Raji (cell line): Measurements from ENCODE around the gene RPS8.
A peak's percentile ranks its signal among the peaks of the same experiment; 100 is the strongest.

Experiments used
- POLR2A ChIP-seq: IDR thresholded peaks from 2 replicates; pipeline ENCODE4 v1.6.1; 2011; ENCODE audit warnings: low read depth, low read length, control low read depth; ENCODE audit not compliant: insufficient read depth

The RPS8 gene

GRCh38 chr1:44790968-44791801 is 15.8 kb downstream of the RPS8 start:
- TF ChIP-seq POLR2A: no peak

GRCh38 chr1:44792736-44793502 is 17.6 kb downstream of the RPS8 start:
- no peak for TF ChIP-seq POLR2A

DNA sequence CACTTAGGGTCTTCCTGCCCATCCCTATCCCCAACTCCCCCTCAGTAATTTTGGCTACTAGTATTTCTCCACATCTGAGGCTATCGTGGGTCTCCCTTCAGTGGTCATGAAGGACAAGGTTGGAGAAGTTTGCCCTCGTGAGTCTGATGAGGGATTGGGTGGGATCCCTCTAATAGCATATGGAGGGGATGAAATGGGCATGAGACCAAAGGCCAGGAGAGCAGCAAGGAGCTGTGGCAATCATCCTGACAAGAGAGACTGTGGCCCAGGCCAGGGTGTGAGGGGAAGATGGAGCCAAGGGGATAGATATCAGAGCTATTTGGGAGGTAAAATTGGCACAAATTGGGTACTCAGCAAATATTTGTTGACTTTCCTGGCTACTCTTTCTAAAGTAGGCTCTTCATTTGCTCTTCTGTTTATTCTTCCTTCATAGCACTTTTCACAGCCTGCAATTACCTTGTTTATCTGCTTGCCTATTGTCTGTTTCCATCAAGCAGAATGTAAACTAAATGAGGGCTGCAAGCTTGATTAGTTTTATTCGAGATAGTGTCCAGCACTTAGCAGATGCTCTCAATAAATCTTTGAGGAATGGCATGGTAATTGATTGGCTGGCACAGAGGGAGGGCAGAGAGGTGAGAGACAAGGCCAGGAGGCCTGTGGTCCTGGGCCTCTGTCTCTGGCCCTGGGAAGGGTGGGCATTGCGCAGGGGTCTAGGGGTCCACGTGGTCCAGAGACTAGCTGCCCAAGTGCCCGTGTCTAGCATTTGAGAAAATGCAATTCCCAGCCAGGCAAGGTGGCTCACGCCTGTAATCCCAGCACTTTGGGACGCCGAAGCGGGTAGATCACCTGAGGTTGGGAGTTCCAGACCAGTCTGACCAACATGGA is 23.4 kb downstream of the RPS8 start:
- TF ChIP-seq POLR2A: no peak

DNA sequence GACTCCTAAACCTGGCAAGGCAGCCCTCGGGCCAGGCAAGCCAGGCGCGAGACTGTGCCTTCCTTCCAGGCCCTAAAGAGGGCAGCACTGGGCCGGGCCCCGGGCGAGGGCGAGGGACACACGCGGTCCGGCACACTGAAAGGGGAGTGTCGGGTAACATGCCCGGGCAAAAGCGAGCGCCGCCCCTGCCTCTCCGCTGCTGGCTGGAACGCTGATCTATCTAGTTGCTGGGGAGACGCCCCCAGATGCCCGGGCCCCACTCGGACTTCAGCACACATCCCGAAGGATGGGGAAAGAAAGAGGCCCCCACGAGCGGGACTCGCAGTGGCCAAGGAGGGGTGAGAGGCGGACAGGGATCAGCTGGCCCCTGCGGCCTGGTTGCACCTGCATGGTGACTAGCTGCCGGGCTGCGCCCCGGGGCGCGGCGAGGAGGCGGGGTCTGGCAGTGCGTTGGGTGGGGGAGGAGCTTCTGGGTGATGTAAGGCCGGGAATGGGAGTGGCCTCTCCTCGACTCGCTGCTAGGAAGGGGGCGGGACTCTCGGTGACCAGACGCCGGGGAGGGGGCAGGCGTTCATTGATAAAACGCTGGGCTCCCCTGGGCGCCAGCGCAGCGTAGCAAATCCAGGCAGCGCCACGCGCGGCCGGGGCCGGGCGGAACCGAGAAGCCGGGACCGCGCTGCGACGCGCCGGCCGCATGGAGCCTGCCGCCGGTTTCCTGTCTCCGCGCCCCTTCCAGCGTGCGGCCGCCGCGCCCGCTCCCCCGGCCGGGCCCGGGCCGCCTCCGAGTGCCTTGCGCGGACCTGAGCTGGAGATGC is 24.6 kb downstream of the RPS8 start, which contains the start of gene PLK3:
PLK3 (plus strand) TSS at position 608 of the 815 bp plus-strand sequence; CDS start at position 695, 87 bp downstream.
- peak; percentile 96 for TF ChIP-seq POLR2A

DNA sequence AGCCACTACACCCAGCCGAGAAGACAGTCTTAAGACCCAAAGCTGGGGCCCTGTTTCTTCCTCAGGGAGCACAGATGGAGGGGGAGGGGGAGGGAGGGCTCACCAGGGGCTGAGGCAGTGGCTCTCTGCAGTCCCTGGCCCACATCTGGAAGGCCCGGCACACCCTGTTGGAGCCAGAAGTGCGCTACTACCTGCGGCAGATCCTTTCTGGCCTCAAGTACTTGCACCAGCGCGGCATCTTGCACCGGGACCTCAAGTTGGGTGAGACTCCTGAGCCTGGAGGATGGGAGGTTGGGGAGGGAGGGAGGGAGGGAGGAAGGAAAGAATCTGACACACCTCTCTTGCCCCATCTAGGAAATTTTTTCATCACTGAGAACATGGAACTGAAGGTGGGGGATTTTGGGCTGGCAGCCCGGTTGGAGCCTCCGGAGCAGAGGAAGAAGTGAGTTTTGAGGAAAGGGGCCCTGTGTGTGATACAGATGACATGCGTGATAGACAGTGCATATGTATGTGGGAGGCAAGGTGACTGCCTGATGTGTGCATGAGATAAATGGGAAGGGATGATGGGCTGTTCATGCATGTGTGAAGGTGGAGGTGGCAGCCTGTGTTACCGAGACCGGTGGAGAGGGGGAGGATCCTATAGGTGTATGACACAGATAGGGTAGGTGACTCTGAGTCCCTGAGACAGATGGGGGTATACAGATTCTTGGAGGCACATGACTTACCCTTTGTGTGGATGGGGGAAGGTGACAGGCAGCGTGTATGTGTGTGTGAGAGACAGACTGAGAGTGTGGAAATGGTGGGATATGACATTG is 26.4 kb downstream of the RPS8 start:
- TF ChIP-seq POLR2A: no peak

GRCh38 chr1:44802306-44803061 is 27.1 kb downstream of the RPS8 start:
- TF ChIP-seq POLR2A: no peak

DNA sequence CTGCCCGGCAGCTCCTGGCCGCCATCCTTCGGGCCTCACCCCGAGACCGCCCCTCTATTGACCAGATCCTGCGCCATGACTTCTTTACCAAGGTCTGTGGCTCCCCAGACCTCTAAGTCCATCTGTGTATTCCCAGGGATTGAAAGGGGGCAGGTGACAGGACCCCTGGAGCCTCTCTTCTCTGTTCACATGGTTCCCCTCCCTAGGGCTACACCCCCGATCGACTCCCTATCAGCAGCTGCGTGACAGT is 27.6 kb downstream of the RPS8 start:
- TF ChIP-seq POLR2A: no peak

GRCh38 chr1:44803312-44804095 is 28.2 kb downstream of the RPS8 start:
- no peak for TF ChIP-seq POLR2A

- no peak for TF ChIP-seq POLR2A
Observed at GRCh38 chr1:44805311-44806024, 30.1 kb downstream of the RPS8 start.

DNA sequence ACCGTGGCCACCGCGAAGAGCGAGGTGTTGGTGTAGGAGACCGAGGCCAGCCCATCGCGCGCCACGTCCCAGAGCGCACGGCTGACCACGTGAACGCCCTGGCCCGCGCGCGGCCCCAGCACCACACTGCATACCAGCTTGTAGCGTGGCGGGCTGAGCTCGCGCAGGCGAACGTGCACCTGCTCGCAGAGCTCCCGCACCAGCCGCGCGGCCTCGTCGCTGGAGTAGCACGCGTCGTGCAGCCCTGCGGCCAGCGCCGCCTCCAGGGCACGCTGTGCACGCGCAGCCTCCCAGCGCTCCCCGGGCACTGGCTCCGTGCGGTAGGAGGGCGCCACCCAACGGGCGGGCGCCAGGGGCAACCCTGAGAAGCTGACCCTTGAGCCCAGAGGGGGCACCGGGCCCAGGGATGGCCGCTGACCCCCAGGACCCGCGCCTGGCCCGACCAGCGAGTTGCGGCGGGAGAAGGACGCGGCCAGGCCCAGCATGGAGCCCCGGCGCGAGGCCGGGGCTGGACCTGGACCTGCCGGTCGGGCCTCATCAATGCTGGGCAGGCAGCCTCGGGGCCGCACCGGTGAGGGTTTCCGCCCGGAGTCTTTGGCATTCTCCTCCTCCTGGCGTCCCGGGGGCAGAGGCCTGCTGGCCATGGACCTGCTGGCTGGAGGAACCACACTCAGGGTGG is 30.8 kb downstream of the RPS8 start:
- TF ChIP-seq POLR2A: no peak

- no peak for TF ChIP-seq POLR2A
Observed at GRCh38 chr1:44806704-44807363, 31.5 kb downstream of the RPS8 start, which contains the start of gene DYNLT4. TSS of gene DYNLT4 (minus strand) at chr1:44807351. CDS start at chr1:44806668, 683 bp downstream.
